H9 (cell line): ENCODE data around the gene TBC1D8. TPM values are rescaled to one million over a fixed set of nuclear protein-coding genes. Genes with fewer than 3 reads are reported as not detected.

Experiments used
- DNase-seq: peaks from one replicate; pipeline ENCODE4 v3.0.0-alpha.2; 2017
- H2AFZ ChIP-seq: one replicate; pipeline ENCODE4 v1.6.1; 2013; ENCODE audit warnings: mild to moderate bottlenecking, low read length, control low read depth, moderate library complexity
- H2AK5ac ChIP-seq: 2 replicates; pipeline ENCODE4 v1.6.1; 2013; ENCODE audit warnings: low read length, control low read depth, mixed read lengths; ENCODE audit not compliant: insufficient read length
- H2BK120ac ChIP-seq: one replicate; pipeline ENCODE4 v1.6.1; 2013; ENCODE audit warnings: low read depth, mild to moderate bottlenecking, low read length, control low read depth, inconsistent platforms; ENCODE audit not compliant: poor library complexity, severe bottlenecking
- H2BK12ac ChIP-seq: 2 replicates; pipeline ENCODE4 v1.6.1; 2013; ENCODE audit warnings: low read length, control low read depth, mixed read lengths, low read depth; ENCODE audit not compliant: insufficient read length
- H2BK15ac ChIP-seq: 2 replicates; pipeline ENCODE4 v1.6.1; 2013; ENCODE audit warnings: low read depth, low read length, control low read depth
- H2BK20ac ChIP-seq: one replicate; pipeline ENCODE4 v1.6.1; 2013; ENCODE audit warnings: low read depth, mild to moderate bottlenecking, low read length, control low read depth, inconsistent platforms; ENCODE audit not compliant: poor library complexity, severe bottlenecking
- H2BK5ac ChIP-seq: 2 replicates; pipeline ENCODE4 v1.6.1; 2013; ENCODE audit warnings: low read length, control low read depth, mixed read lengths; ENCODE audit not compliant: insufficient read length
- H3K14ac ChIP-seq: 2 replicates; pipeline ENCODE4 v1.6.1; 2013; ENCODE audit warnings: low read length, control low read depth; ENCODE audit not compliant: insufficient read depth
- H3K18ac ChIP-seq: 2 replicates; pipeline ENCODE4 v1.6.1; 2013; ENCODE audit warnings: low read depth, mild to moderate bottlenecking, mixed read lengths, low read length, control low read depth; ENCODE audit not compliant: insufficient read length
- H3K23ac ChIP-seq: 2 replicates; pipeline ENCODE4 v1.6.1; 2013; ENCODE audit warnings: low read length, control low read depth, mixed read lengths, low read depth; ENCODE audit not compliant: insufficient read length
- H3K23me2 ChIP-seq: 2 replicates; pipeline ENCODE4 v1.6.1; 2013; ENCODE audit warnings: low read depth, mild to moderate bottlenecking, mixed read lengths, low read length, control low read depth; ENCODE audit not compliant: insufficient read length, poor library complexity, severe bottlenecking
- H3K27ac ChIP-seq: 2 replicates; pipeline ENCODE4 v1.5.1; 2013; ENCODE audit warnings: low read length, control low read depth, mixed read lengths, low read depth; ENCODE audit not compliant: insufficient read length
- H3K27me3 ChIP-seq: 2 replicates; pipeline ENCODE4 v1.6.1; 2013; ENCODE audit warnings: low read length, control low read depth, inconsistent platforms; ENCODE audit not compliant: insufficient read depth
- H3K4ac ChIP-seq: 2 replicates; pipeline ENCODE4 v1.6.1; 2013; ENCODE audit warnings: low read depth, mild to moderate bottlenecking, control low read depth, inconsistent platforms, low read length, moderate library complexity
- H3K4me1 ChIP-seq: 2 replicates; pipeline ENCODE4 v1.6.1; 2013; ENCODE audit warnings: low read length, control low read depth, inconsistent platforms; ENCODE audit not compliant: insufficient read depth
- H3K4me2 ChIP-seq: 2 replicates; pipeline ENCODE4 v1.6.1; 2013; ENCODE audit warnings: low read length, control low read depth, mixed read lengths; ENCODE audit not compliant: insufficient read length, insufficient read depth
- H3K56ac ChIP-seq: 2 replicates; pipeline ENCODE4 v1.6.1; 2013; ENCODE audit warnings: low read depth, mild to moderate bottlenecking, mixed read lengths, low read length, control low read depth; ENCODE audit not compliant: insufficient read length
- H3K79me1 ChIP-seq: 2 replicates; pipeline ENCODE4 v1.6.1; 2013; ENCODE audit warnings: low read depth, mild to moderate bottlenecking, moderate library complexity, low read length, control low read depth, inconsistent platforms; ENCODE audit not compliant: insufficient read depth, poor library complexity, severe bottlenecking
- H3K79me2 ChIP-seq: 2 replicates; pipeline ENCODE4 v1.6.1; 2013; ENCODE audit warnings: low read length, control low read depth, inconsistent platforms; ENCODE audit not compliant: insufficient read depth
- H3K9ac ChIP-seq: 2 replicates; pipeline ENCODE4 v1.6.1; 2013; ENCODE audit warnings: low read length, control low read depth, mixed read lengths; ENCODE audit not compliant: insufficient read length; ENCODE audit errors: extremely low read depth
- H3K9me3 ChIP-seq: one replicate; pipeline ENCODE4 v1.6.1; 2013; ENCODE audit warnings: low read depth, low read length, inconsistent platforms; ENCODE audit not compliant: control insufficient read depth
- H3T11ph ChIP-seq: one replicate; pipeline ENCODE4 v1.6.1; 2013; ENCODE audit warnings: mild to moderate bottlenecking, low read length, control low read depth, inconsistent platforms
- H4K20me1 ChIP-seq: one replicate; pipeline ENCODE4 v1.6.1; 2013; ENCODE audit not compliant: control insufficient read depth, insufficient read length, insufficient read depth
- H4K5ac ChIP-seq: 2 replicates; pipeline ENCODE4 v1.6.1; 2013; ENCODE audit warnings: low read depth, mild to moderate bottlenecking, mixed read lengths, low read length, control low read depth; ENCODE audit not compliant: insufficient read length
- H4K8ac ChIP-seq: replicated peaks from 2 replicates; pipeline ENCODE4 v1.6.1; 2013; ENCODE audit warnings: low read length, control low read depth, mixed read lengths, low read depth; ENCODE audit not compliant: insufficient read length
- H4K91ac ChIP-seq: 2 replicates; pipeline ENCODE4 v1.6.1; 2013; ENCODE audit warnings: low read depth, mild to moderate bottlenecking, moderate library complexity, mixed read lengths, low read length, control low read depth; ENCODE audit not compliant: insufficient read length
- H3K27ac Mint-ChIP-seq, 3 experiments: 2 replicates in 2 of 3; 3 replicates in 1 of 3; pipeline ENCODE4 v1.8.0; 2020 to 2021; ENCODE audit warnings: mixed read lengths in 3 of 3, mild to moderate bottlenecking in 1 of 3, moderate library complexity in 1 of 3
- H3K27me3 Mint-ChIP-seq: 2 replicates; pipeline ENCODE4 v1.8.0; 2021; ENCODE audit warnings: low read depth, mild to moderate bottlenecking, moderate library complexity, mixed read lengths
- H3K36me3 Mint-ChIP-seq, 3 experiments: 2 replicates in 2 of 3; 3 replicates in 1 of 3; pipeline ENCODE4 v1.8.0; 2020 to 2021; ENCODE audit warnings: low read depth in 3 of 3, mixed read lengths in 3 of 3; ENCODE audit not compliant: insufficient read depth in 1 of 3
- H3K4me1 Mint-ChIP-seq, 2 experiments: 2 replicates each; pipeline ENCODE4 v1.8.0; 2020; ENCODE audit warnings: mixed read lengths in 2 of 2
- H3K4me3 Mint-ChIP-seq, 2 experiments: 2 replicates in 1 of 2; 3 replicates in 1 of 2; pipeline ENCODE4 v1.8.0; 2020 to 2021; ENCODE audit warnings: mild to moderate bottlenecking in 2 of 2, mixed read lengths in 2 of 2, moderate library complexity in 1 of 2
- H3K9me3 Mint-ChIP-seq, 2 experiments: 2 replicates in 1 of 2; 3 replicates in 1 of 2; pipeline ENCODE4 v1.8.0; 2020; ENCODE audit warnings: mild to moderate bottlenecking in 2 of 2, mixed read lengths in 2 of 2, moderate library complexity in 1 of 2
- WGBS: extraction: QIAGEN DNeasy Blood & Tissue Kit; methylation state at CpG from one replicate; pipeline ENCODE4 v1.1.7; 2013; ENCODE audit warnings: missing lambda C conversion rate, low lambda C conversion rate, mixed read lengths; ENCODE audit not compliant: insufficient read length; ENCODE audit errors: extremely low coverage; 5-methylcytosine and 5-hydroxymethylcytosine counted together
- total RNA-seq: library from RNA; stranded (reverse); gene quantifications from 2 replicates; pipeline ENCODE4 v1.2.1, GENCODE V29; 2021
- TF ChIP-seq, protein P1 (sequence below): fragments of 200-600 bp; sonication (generic); conservative IDR thresholded peaks from 3 replicates; pipeline ENCODE4 v1.8.0; 2021; ENCODE audit warnings: antibody characterized with exemption, mild to moderate bottlenecking

The TBC1D8 gene
- total RNA-seq, 1 experiment from 2014 or later = 16.6 TPM

DNA sequence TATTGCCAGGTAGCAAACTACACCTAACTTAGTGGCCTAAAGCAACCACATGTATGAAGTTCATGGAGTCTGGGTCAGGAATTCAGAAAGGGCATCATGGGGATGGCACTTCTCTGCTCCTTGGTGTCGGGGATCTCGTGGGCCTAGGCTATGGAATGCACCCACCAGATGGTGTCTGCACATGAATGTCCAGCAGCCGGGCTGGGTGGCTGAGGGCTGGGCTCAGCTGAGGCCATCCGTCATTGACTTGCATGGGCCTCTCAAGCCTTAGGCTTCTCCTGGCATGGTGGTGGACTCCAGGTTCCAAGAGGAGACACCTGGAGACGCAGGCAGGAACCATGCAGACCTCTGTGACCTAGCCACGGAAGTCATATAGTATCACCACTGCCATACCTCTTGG, 175.1 kb downstream of the TBC1D8 start:
- no peak overlapping the region for H4K91ac ChIP-seq
- no peak overlapping the region for H2AK5ac ChIP-seq
- no peak overlapping the region for H2BK12ac ChIP-seq
- no peak overlapping the region for H3K18ac ChIP-seq
- no peak overlapping the region for H3K56ac ChIP-seq
- peaks cover 4% of the 10 kb centered on the region in 2 experiments for H3K4me1 Mint-ChIP-seq
- TF ChIP-seq, protein P1, sequence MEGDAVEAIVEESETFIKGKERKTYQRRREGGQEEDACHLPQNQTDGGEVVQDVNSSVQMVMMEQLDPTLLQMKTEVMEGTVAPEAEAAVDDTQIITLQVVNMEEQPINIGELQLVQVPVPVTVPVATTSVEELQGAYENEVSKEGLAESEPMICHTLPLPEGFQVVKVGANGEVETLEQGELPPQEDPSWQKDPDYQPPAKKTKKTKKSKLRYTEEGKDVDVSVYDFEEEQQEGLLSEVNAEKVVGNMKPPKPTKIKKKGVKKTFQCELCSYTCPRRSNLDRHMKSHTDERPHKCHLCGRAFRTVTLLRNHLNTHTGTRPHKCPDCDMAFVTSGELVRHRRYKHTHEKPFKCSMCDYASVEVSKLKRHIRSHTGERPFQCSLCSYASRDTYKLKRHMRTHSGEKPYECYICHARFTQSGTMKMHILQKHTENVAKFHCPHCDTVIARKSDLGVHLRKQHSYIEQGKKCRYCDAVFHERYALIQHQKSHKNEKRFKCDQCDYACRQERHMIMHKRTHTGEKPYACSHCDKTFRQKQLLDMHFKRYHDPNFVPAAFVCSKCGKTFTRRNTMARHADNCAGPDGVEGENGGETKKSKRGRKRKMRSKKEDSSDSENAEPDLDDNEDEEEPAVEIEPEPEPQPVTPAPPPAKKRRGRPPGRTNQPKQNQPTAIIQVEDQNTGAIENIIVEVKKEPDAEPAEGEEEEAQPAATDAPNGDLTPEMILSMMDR = no peak
- no peaks in the 10 kb centered on the region for H3K4me1 ChIP-seq
- H3K23me2 ChIP-seq = no peaks in the 10 kb centered on the region
- H3K27ac Mint-ChIP-seq = no peak overlapping the region
- H2BK120ac ChIP-seq = no peak overlapping the region
- no peaks in the 10 kb centered on the region for H3K9me3 ChIP-seq
- DNase-seq = no peak
- no peaks in the 10 kb centered on the region for H3K36me3 Mint-ChIP-seq
- no peak overlapping the region for H4K8ac ChIP-seq
- H3K27me3 ChIP-seq = no peaks in the 10 kb centered on the region
- H3K79me2 ChIP-seq = no peaks in the 10 kb centered on the region
- no peak overlapping the region for H3K4ac ChIP-seq
- no peaks in the 10 kb centered on the region for H3K79me1 ChIP-seq
- no peak overlapping the region for H3K4me3 Mint-ChIP-seq
- H2BK15ac ChIP-seq = no peak overlapping the region
- H3T11ph ChIP-seq = no peak overlapping the region
- H3K4me2 ChIP-seq = no peak overlapping the region
- H3K27me3 Mint-ChIP-seq = no peaks in the 10 kb centered on the region
- H3K23ac ChIP-seq = no peak overlapping the region
- no peaks in the 10 kb centered on the region for H3K9me3 Mint-ChIP-seq
- H3K27ac ChIP-seq = no peak overlapping the region
- H2BK20ac ChIP-seq = no peak overlapping the region
- H2BK5ac ChIP-seq = no peak overlapping the region
- WGBS = no CpG with 5 or more reads among the region's 6 CpGs
- no peak overlapping the region for H3K14ac ChIP-seq
- no peak overlapping the region for H4K5ac ChIP-seq
- no peak overlapping the region for H3K9ac ChIP-seq
- H2AFZ ChIP-seq = no peak overlapping the region
- no peaks in the 10 kb centered on the region for H4K20me1 ChIP-seq
